HFF-Myc (cell line): Measurements from ENCODE around the gene SEC22C.

Experiments
- DNase-seq: peaks from one replicate; pipeline ENCODE4 v3.0.0-alpha.2; 2011; ENCODE audit warnings: low read depth; ENCODE audit errors: extremely low read depth
- H3K4me3 ChIP-seq: replicated peaks from 2 replicates; pipeline ENCODE4 v1.5.1; 2011; ENCODE audit warnings: low read depth, mild to moderate bottlenecking, control low read depth, low read length
- CTCF ChIP-seq: IDR thresholded peaks from 2 replicates; pipeline ENCODE4 v1.5.1; 2012; ENCODE audit warnings: mild to moderate bottlenecking, low read depth, low read length, control low read depth; ENCODE audit errors: missing control alignments

SEC22C gene

GRCh38 chr3:42508562-42508961 lies 73.2 kb downstream of the SEC22C start:
- H3K4me3 ChIP-seq, result no peak overlapping the region
- TF ChIP-seq CTCF, result no peak
- no peak for DNase-seq

- no peak overlapping the region for H3K4me3 ChIP-seq
- TF ChIP-seq CTCF, result no peak
- no peak for DNase-seq
Measured at GRCh38 chr3:42507761-42508335, 73.9 kb downstream of the SEC22C start.

GRCh38 chr3:42507252-42507651 lies 74.5 kb downstream of the SEC22C start:
- no peak for DNase-seq
- no peak overlapping the region for H3K4me3 ChIP-seq
- TF ChIP-seq CTCF, result no peak

GRCh38 chr3:42505849-42506410 lies 75.8 kb downstream of the SEC22C start:
- H3K4me3 ChIP-seq, result no peak overlapping the region
- no peak for DNase-seq
- no peak for TF ChIP-seq CTCF

GRCh38 chr3:42505128-42505848 lies 76.5 kb downstream of the SEC22C start:
- no peak for TF ChIP-seq CTCF
- no peak overlapping the region for H3K4me3 ChIP-seq

GRCh38 chr3:42504334-42505127 lies 77.2 kb downstream of the SEC22C start:
- no peak overlapping the region for H3K4me3 ChIP-seq
- TF ChIP-seq CTCF, result no peak
- no peak for DNase-seq

More at GRCh38 chr3:42505128-42505848, 76.5 kb downstream of the SEC22C start:
- DNase-seq, result no peak
